ENCODE data around the gene PLXND1.

PLXND1 gene

GRCh38 chr3:129602730-129603560, 3.5 kb downstream of the PLXND1 start:
- POLR2A ChIA-PET: no interaction called here
- DNase-seq (ENCODE audit: extremely low spot score): no peak
- TF ChIP-seq CTCF (IDR thresholded peaks at IDR 0.05; ENCODE audit: control extremely low read depth, extremely low read depth, low read depth, missing control alignments): no peak
- CTCF ChIA-PET: interaction anchor here (1.4 to 1.6 kb wide), 2 partner anchors 9 to 11 kb away, joined by 3 to 5 read pairs; no protein-coding TSS in a partner anchor

GRCh38 chr3:129602309-129602708, 4.2 kb downstream of the PLXND1 start:
- DNase-seq (ENCODE audit: extremely low spot score): no peak
- CTCF ChIA-PET: interaction anchor here (1.4 to 1.6 kb wide), 2 partner anchors 8 to 11 kb away, joined by 3 to 5 read pairs; no protein-coding TSS in a partner anchor
- TF ChIP-seq CTCF (IDR thresholded peaks at IDR 0.05; ENCODE audit: control extremely low read depth, extremely low read depth, low read depth, missing control alignments): no peak
- POLR2A ChIA-PET: no interaction called here

- ChIA-PET CTCF (no interaction called here), POLR2A (no interaction called here)
- TF ChIP-seq CTCF (IDR thresholded peaks at IDR 0.05; ENCODE audit: control extremely low read depth, extremely low read depth, low read depth, missing control alignments): no peak
- no peak for DNase-seq (ENCODE audit: extremely low spot score)
Observed at GRCh38 chr3:129601713-129602112, 4.8 kb downstream of the PLXND1 start.

- ChIA-PET POLR2A (no interaction called here), CTCF (interaction anchor here (1.4 kb wide), 1 partner anchor 11 kb away, joined by 3 read pairs; no protein-coding TSS in a partner anchor)
- no peak for DNase-seq (ENCODE audit: extremely low spot score)
- TF ChIP-seq CTCF (IDR thresholded peaks at IDR 0.05; ENCODE audit: control extremely low read depth, extremely low read depth, low read depth, missing control alignments): no peak
Observed at GRCh38 chr3:129600348-129600747, 6.1 kb downstream of the PLXND1 start.

- TF ChIP-seq CTCF (IDR thresholded peaks at IDR 0.05; ENCODE audit: control extremely low read depth, extremely low read depth, low read depth, missing control alignments): no peak
- DNase-seq (ENCODE audit: extremely low spot score): no peak
- ChIA-PET CTCF (interaction anchor here (1.4 kb wide), 1 partner anchor 10 kb away, joined by 3 read pairs; no protein-coding TSS in a partner anchor), POLR2A (no interaction called here)
Observed at GRCh38 chr3:129599607-129600006, 6.9 kb downstream of the PLXND1 start.

- TF ChIP-seq CTCF (IDR thresholded peaks at IDR 0.05; ENCODE audit: control extremely low read depth, extremely low read depth, low read depth, missing control alignments): no peak
- ChIA-PET POLR2A (no interaction called here), CTCF (interaction anchor here (1.4 kb wide), 1 partner anchor 9 kb away, joined by 3 read pairs; no protein-coding TSS in a partner anchor)
- no peak for DNase-seq (ENCODE audit: extremely low spot score)
Observed at GRCh38 chr3:129599073-129599472, 7.4 kb downstream of the PLXND1 start.
